Measurements from ENCODE around the gene HACL1. TPM values are rescaled to one million over a fixed set of nuclear protein-coding genes. Genes with fewer than 3 reads are reported as not detected.

The HACL1 gene
- polyA plus RNA-seq, 1 of the 3 experiments (the other 2 are of a cell fraction) = 15.1 TPM

DNA sequence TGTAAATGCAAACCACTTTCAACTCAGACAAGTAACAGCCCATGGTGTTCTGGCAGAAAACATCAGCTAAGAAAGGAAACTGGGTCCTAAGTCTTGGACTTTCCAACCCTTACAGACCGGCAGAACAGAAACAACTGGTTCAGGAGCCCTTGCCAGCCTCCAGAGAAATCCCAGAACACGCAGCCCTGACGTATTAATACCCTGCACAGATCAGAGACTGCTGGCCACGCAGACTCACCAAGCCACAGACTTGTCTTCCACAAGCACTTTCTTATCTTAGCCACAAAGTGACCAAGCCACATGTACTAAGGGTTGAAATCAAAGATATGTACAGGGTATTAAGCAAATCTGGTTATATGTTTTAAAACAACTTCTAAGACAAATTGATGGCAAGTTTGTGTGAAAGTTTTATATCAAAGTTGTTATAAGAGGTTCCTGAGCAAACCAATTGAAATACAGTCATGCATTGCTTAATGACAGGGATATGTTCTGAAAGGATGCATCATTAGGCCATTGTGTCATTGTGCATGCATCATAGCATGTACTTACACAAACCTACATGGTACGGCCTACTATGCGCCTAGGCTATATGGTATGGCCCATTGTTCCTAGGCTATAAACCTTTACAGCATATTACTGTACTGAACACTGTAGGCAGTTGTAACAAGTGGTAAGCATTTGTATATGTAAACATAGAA is 37.0 kb upstream of the HACL1 start (continued):
- TF ChIP-seq, protein P1, sequence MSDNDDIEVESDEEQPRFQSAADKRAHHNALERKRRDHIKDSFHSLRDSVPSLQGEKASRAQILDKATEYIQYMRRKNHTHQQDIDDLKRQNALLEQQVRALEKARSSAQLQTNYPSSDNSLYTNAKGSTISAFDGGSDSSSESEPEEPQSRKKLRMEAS (IDR thresholded peaks at IDR 0.05; ENCODE audit: low read depth) = no peak
- TF ChIP-seq RFX5 (IDR thresholded peaks at IDR 0.05; ENCODE audit: low read length) (no peak), FOXJ3 (CRISPR knock-in tag; IDR thresholded peaks at IDR 0.05) (no peak)

DNA sequence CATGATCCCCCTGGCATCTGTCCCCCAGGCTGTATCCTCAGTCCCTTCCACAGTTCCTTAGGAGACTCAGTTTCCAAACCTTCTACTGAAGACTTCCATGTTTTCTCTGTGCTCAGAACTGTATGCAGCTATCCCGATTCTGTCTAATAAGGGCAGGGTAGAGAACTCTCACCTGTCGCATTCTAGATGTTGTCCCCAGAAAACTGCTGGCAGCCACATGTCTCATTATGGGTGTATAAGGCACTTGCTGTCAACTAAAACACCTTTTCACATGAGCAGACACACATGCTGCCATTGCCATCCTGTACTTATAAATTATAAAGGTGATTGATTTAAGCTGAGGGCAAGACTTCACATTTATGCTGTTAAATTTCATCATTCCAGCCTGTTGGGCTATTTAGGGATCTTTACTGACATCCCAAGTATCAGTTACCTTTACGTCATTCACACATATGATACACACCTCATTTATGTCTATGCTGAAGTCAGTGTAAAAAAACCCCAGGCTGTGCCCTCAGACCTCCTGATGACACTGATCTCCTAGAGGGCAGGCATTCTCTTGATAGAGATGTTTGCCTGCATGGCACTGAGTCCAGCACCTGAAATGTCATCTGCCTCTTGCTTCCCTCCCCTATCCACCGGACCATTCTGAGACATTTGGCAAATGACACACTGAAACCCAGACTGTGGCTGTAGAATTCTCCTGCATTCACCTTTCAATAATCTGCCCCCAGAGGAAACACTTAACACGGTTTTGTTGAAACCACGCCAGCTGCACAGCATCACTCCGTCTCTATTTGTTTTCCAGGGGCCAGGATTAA is 36.0 kb upstream of the HACL1 start:
- Histone ChIP-seq H3K27ac (ENCODE audit: low read depth in 2 of 2, low read length in 1 of 2) (peak overlapping the region; percentile 92 to 99), H3K9me2 (no peaks in the 10 kb centered on the region), H3K4me1 (ENCODE audit: control insufficient read depth in 1 of 2, insufficient read depth in 2 of 2, low read depth in 1 of 2, low read length in 1 of 2) (peaks cover 36 to 38% of the 10 kb centered on the region in 2 experiments), H3K9me3 (no peaks in the 10 kb centered on the region), H3K79me2 (ENCODE audit: insufficient read depth) (peaks cover 12% of the 10 kb centered on the region; the same call in 1 of the 2 replicates), H3F3A (replicated peaks; ENCODE audit: insufficient read depth) (peaks cover 66% of the 10 kb centered on the region), H3K9ac (peak overlapping the region; percentile 85; the same call in 1 of the 2 replicates), H3K27me3 (ENCODE audit: insufficient read depth) (no peaks in the 10 kb centered on the region), H3K36me3 (replicated peaks in 1 of 2; ENCODE audit: control insufficient read depth in 1 of 2, insufficient read depth in 2 of 2, low read length in 1 of 2) (no peaks in the 10 kb centered on the region), H3K4me2 (no peak overlapping the region), H2AFZ (ENCODE audit: low read depth) (no peak overlapping the region), H3K4me3 (ENCODE audit: low read depth in 2 of 2, low read length in 1 of 2) (no peak overlapping the region), H4K20me1 (ENCODE audit: insufficient read depth) (no peaks in the 10 kb centered on the region)
- TF ChIP-seq, protein P2, sequence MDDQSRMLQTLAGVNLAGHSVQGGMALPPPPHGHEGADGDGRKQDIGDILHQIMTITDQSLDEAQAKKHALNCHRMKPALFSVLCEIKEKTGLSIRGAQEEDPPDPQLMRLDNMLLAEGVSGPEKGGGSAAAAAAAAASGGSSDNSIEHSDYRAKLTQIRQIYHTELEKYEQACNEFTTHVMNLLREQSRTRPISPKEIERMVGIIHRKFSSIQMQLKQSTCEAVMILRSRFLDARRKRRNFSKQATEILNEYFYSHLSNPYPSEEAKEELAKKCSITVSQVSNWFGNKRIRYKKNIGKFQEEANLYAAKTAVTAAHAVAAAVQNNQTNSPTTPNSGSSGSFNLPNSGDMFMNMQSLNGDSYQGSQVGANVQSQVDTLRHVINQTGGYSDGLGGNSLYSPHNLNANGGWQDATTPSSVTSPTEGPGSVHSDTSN (IDR thresholded peaks at IDR 0.05) = no peak
- TF ChIP-seq RXRA (IDR thresholded peaks at IDR 0.05; ENCODE audit: borderline replicate concordance, low read depth) = no peak
- TF ChIP-seq POLR2AphosphoS5 (IDR thresholded peaks at IDR 0.05; ENCODE audit: low read depth, low read length) = no peak
- no peak for TF ChIP-seq SMC3 (IDR thresholded peaks at IDR 0.05; ENCODE audit: low read depth, low read length)
- TF ChIP-seq, protein P1 (IDR thresholded peaks at IDR 0.05; ENCODE audit: low read depth) = no peak
- TF ChIP-seq NFIC (IDR thresholded peaks at IDR 0.05; ENCODE audit: borderline replicate concordance) = no peak
- no peak for TF ChIP-seq MEF2A (IDR thresholded peaks at IDR 0.05; ENCODE audit: borderline replicate concordance, low read depth)
- TF ChIP-seq SIN3A (IDR thresholded peaks at IDR 0.05; ENCODE audit: borderline replicate concordance, low read depth, low read length) = no peak
- TF ChIP-seq, protein P3, sequence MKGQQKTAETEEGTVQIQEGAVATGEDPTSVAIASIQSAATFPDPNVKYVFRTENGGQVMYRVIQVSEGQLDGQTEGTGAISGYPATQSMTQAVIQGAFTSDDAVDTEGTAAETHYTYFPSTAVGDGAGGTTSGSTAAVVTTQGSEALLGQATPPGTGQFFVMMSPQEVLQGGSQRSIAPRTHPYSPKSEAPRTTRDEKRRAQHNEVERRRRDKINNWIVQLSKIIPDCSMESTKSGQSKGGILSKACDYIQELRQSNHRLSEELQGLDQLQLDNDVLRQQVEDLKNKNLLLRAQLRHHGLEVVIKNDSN (IDR thresholded peaks at IDR 0.05; ENCODE audit: borderline replicate concordance, low read depth) = no peak
- no peak for TF ChIP-seq MXI1 (IDR thresholded peaks at IDR 0.05; ENCODE audit: low read depth, low read length)
- TF ChIP-seq, protein P4, sequence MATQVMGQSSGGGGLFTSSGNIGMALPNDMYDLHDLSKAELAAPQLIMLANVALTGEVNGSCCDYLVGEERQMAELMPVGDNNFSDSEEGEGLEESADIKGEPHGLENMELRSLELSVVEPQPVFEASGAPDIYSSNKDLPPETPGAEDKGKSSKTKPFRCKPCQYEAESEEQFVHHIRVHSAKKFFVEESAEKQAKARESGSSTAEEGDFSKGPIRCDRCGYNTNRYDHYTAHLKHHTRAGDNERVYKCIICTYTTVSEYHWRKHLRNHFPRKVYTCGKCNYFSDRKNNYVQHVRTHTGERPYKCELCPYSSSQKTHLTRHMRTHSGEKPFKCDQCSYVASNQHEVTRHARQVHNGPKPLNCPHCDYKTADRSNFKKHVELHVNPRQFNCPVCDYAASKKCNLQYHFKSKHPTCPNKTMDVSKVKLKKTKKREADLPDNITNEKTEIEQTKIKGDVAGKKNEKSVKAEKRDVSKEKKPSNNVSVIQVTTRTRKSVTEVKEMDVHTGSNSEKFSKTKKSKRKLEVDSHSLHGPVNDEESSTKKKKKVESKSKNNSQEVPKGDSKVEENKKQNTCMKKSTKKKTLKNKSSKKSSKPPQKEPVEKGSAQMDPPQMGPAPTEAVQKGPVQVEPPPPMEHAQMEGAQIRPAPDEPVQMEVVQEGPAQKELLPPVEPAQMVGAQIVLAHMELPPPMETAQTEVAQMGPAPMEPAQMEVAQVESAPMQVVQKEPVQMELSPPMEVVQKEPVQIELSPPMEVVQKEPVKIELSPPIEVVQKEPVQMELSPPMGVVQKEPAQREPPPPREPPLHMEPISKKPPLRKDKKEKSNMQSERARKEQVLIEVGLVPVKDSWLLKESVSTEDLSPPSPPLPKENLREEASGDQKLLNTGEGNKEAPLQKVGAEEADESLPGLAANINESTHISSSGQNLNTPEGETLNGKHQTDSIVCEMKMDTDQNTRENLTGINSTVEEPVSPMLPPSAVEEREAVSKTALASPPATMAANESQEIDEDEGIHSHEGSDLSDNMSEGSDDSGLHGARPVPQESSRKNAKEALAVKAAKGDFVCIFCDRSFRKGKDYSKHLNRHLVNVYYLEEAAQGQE (IDR thresholded peaks at IDR 0.05; ENCODE audit: low read depth, low read length) = no peak
- no peak for TF ChIP-seq NRF1 (IDR thresholded peaks at IDR 0.05; ENCODE audit: low read depth, low read length)
- no peak for TF ChIP-seq TEAD4 (IDR thresholded peaks at IDR 0.05; ENCODE audit: borderline replicate concordance, insufficient read depth)
- TF ChIP-seq YY1 (IDR thresholded peaks at IDR 0.05; ENCODE audit: low read depth) = no peak
- no peak for TF ChIP-seq TAF1 (IDR thresholded peaks at IDR 0.05; ENCODE audit: borderline replicate concordance, low read depth, low read length)
- no peak for TF ChIP-seq RCOR1 (IDR thresholded peaks at IDR 0.05; ENCODE audit: low read length)
- no peak for TF ChIP-seq EZH2phosphoT487 (IDR thresholded peaks at IDR 0.05; ENCODE audit: borderline replicate concordance, low read depth)
- TF ChIP-seq GABPA (IDR thresholded peaks at IDR 0.05; ENCODE audit: low read depth) = no peak
- TF ChIP-seq, protein P5, sequence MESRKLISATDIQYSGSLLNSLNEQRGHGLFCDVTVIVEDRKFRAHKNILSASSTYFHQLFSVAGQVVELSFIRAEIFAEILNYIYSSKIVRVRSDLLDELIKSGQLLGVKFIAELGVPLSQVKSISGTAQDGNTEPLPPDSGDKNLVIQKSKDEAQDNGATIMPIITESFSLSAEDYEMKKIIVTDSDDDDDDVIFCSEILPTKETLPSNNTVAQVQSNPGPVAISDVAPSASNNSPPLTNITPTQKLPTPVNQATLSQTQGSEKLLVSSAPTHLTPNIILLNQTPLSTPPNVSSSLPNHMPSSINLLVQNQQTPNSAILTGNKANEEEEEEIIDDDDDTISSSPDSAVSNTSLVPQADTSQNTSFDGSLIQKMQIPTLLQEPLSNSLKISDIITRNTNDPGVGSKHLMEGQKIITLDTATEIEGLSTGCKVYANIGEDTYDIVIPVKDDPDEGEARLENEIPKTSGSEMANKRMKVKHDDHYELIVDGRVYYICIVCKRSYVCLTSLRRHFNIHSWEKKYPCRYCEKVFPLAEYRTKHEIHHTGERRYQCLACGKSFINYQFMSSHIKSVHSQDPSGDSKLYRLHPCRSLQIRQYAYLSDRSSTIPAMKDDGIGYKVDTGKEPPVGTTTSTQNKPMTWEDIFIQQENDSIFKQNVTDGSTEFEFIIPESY (IDR thresholded peaks at IDR 0.05; ENCODE audit: borderline replicate concordance, low read depth) = no peak
- WGBS (ENCODE audit: low lambda C conversion rate) = 79% methylated on average over 7 of the region's 7 CpGs
- DNase-seq = peak; percentile 33
- POLR2A ChIA-PET = no interaction called here
- CTCF ChIA-PET = interaction anchor here (1.4 kb wide), 1 partner anchor 610 kb away, joined by 3 read pairs; no protein-coding TSS in a partner anchor
